NT2/D1 (cell line): ENCODE results near the gene ALOX12B.

Source experiments
- DNase-seq: peaks from one replicate; pipeline ENCODE4 v3.0.0-alpha.2; 2011; ENCODE audit warnings: low read depth, low spot score
- H3K27me3 ChIP-seq: 2 replicates; pipeline ENCODE4 v1.6.0; 2011; ENCODE audit warnings: mild to moderate bottlenecking; ENCODE audit not compliant: insufficient read length, insufficient read depth
- H3K36me3 ChIP-seq: 2 replicates; pipeline ENCODE4 v1.6.1; 2011; ENCODE audit warnings: mild to moderate bottlenecking, low read length, mixed read lengths; ENCODE audit not compliant: insufficient read depth, insufficient read length
- H3K4me1 ChIP-seq: 2 replicates; pipeline ENCODE4 v1.5.1; 2011; ENCODE audit not compliant: insufficient read depth, insufficient read length
- H3K4me3 ChIP-seq: 2 replicates; pipeline ENCODE4 v1.5.1; 2011; ENCODE audit warnings: low read depth; ENCODE audit not compliant: insufficient read length
- H3K9ac ChIP-seq: 2 replicates; pipeline ENCODE4 v1.6.0; 2011; ENCODE audit warnings: low read depth; ENCODE audit not compliant: insufficient read length
- H3K9me3 ChIP-seq: 2 replicates; pipeline ENCODE4 v1.5.1; 2011; ENCODE audit warnings: mild to moderate bottlenecking, low read length; ENCODE audit not compliant: insufficient read depth
- SUZ12 ChIP-seq: IDR thresholded peaks from 2 replicates; pipeline ENCODE4 v1.6.1; 2011; ENCODE audit not compliant: insufficient read length, insufficient read depth; ENCODE audit errors: extremely low read depth
- YY1 ChIP-seq: IDR thresholded peaks from 2 replicates; pipeline ENCODE4 v1.6.1; 2011; ENCODE audit not compliant: insufficient read length, insufficient read depth
- ZNF274 ChIP-seq: IDR thresholded peaks from 2 replicates; pipeline ENCODE4 v1.6.1; 2011; ENCODE audit warnings: mild to moderate bottlenecking, low read depth, low read length

Gene ALOX12B

DNA sequence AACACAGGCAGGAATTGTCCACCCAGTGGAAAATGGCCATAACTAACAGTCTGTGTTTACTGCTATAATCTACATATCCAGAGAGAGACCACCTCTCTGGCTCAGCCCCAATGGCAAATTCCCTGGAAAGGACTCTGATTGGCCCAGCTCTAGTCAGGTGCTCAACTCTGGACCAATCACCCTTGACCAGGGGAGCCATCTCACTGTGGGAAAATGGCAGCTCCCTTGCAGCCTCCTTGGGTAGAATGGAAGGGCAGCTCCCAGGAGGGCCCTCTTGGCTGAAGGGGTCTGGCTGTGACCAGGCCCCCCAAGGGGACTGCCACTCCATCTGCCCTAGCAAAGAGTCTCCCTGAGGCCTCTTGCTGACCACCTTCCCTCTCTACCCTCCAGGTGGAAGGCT is 45.5 kb downstream of the ALOX12B start:
- H3K4me3 ChIP-seq: no peak overlapping the region
- TF ChIP-seq ZNF274 (no peak), YY1 (no peak)
- DNase-seq: no peak

DNA sequence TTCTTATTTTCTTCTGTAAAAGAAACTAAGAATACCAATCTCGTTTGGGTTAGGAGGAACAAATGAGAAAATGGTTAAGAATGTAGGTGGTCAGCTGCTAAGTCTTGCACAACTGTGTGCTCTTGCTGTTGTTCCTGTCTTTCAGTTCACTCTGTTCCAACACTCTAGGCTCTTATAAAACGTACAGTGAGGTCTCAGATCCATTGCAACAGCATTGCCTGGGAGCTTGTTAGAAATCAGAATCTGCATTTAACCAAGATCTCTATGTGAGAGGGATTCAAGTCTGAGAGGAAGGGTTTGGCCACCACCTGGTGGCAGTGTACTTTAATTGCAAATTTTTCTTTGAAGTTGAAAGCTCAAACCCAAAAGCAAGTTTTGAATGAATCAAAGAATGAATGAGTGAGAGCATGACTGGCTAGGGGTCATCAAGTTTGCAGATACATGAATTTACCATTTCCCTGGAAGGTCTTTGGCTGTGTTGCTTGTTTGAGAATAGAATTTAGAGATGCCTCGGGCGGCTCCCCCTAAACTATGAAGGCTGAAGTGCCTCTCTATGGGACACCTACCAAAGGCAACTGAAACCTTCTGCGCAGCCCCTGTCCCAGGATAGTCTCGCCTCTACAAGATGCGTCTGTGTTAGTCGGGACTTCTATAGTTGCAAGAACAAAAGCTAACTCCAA is 46.1 kb downstream of the ALOX12B start:
- peak; percentile 23 for DNase-seq
- Histone ChIP-seq H3K4me1 (no peaks in the 10 kb centered on the region), H3K27me3 (peaks cover 4% of the 10 kb centered on the region), H3K9me3 (no peaks in the 10 kb centered on the region), H3K36me3 (no peaks in the 10 kb centered on the region), H3K4me3 (no peak overlapping the region), H3K9ac (no peak overlapping the region)
- no peak for TF ChIP-seq ZNF274
- TF ChIP-seq SUZ12: no peak
- TF ChIP-seq YY1: no peak

More for the DNA sequence above, 45.5 kb downstream of the ALOX12B start:
- H3K36me3 ChIP-seq: no peaks in the 10 kb centered on the region
- H3K27me3 ChIP-seq: peaks cover 4% of the 10 kb centered on the region
- no peaks in the 10 kb centered on the region for H3K9me3 ChIP-seq
- no peak overlapping the region for H3K9ac ChIP-seq
- no peaks in the 10 kb centered on the region for H3K4me1 ChIP-seq

DNA sequence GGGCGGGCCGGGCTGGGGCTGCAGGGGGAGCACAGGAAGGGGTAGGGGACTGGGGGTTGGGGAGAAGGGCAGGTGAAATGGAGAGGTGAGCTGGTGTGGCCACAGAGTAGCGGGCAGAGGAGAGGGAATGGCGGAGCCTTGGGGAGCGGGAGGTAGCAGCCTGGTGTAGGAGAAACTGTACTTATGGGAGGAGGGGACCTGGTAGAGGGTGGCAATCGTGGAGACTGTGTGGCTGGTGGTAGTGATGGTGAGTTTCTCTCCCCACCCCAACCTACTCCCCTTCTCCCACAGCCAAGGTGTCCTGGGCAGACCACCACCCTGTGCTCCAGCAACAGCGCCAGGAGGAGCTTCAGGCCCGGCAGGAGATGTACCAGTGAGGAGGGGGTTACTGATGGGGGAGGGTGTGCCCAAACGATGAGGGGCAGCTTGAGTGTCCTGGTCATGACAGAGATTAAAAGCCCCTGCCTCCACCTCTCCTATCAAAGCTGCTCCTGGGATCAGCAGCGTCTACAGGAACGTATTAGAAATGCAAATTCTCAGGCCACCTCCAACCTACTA is 47.8 kb downstream of the ALOX12B start:
- H3K27me3 ChIP-seq: no peaks in the 10 kb centered on the region
- no peaks in the 10 kb centered on the region for H3K4me1 ChIP-seq
- H3K4me3 ChIP-seq: no peak overlapping the region
- no peak for TF ChIP-seq SUZ12
- no peak for TF ChIP-seq ZNF274
- TF ChIP-seq YY1: no peak
- DNase-seq: no peak
- H3K9ac ChIP-seq: no peak overlapping the region
- H3K36me3 ChIP-seq: no peaks in the 10 kb centered on the region
- H3K9me3 ChIP-seq: no peaks in the 10 kb centered on the region

DNA sequence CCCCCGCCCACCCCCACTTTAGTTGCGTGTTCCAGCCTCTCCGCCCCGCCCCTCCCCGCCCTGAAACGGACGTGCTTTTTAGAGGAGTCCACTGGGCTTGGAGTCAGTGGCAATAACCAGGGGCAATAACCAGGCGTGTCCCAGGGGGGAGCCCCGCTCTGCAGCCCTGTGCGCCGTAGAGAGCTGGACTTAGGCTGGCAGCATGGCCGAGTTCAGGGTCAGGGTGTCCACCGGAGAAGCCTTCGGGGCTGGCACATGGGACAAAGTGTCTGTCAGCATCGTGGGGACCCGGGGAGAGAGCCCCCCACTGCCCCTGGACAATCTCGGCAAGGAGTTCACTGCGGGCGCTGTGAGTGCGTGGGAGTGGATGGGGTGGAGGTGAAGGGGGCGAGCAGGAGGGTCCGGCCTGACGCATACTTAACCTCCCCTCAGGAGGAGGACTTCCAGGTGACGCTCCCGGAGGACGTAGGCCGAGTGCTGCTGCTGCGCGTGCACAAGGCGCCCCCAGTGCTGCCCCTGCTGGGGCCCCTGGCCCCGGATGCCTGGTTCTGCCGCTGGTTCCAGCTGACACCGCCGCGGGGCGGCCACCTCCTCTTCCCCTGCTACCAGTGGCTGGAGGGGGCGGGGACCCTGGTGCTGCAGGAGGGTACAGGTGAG is 48.4 kb downstream of the ALOX12B start, which contains the start of gene ALOX15B:
Gene ALOX15B, plus strand, starts transcription at position 106 of the 657 bp plus-strand sequence. Its CDS starts 97 bp downstream, at position 203.
- TF ChIP-seq SUZ12 (no peak), YY1 (no peak), ZNF274 (no peak)
- no peak for DNase-seq
- Histone ChIP-seq H3K9ac (no peak within 1 kb of the TSS), H3K36me3 (no peaks in the 10 kb centered on the region), H3K4me3 (no peak within 1 kb of the TSS), H3K27me3 (no peaks in the 10 kb centered on the region), H3K9me3 (no peaks in the 10 kb centered on the region), H3K4me1 (no peaks in the 10 kb centered on the region)

DNA sequence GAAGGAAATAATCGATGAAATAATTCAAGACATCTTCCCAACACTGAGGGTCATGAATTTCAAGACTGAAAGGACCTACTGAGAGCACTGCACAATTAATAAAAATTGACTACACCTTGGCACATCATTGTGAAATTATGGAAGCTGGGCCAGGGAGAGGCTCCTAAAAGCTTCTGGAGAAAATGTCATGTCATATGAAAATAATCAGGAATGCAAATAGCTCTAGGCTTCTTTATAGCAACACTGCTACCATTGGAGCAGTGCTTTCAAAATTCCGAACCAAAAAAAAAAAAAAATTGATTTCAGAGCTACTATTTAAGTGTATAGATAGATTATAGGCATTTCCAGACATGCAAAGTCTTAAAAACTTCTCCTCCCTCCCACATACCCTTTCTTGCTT is 55.1 kb downstream of the ALOX12B start:
- Histone ChIP-seq H3K4me1 (no peaks in the 10 kb centered on the region), H3K9ac (no peak overlapping the region), H3K36me3 (no peaks in the 10 kb centered on the region), H3K9me3 (no peaks in the 10 kb centered on the region; the same call in 1 of the 2 replicates), H3K4me3 (no peak overlapping the region), H3K27me3 (no peaks in the 10 kb centered on the region)
- TF ChIP-seq SUZ12 (no peak), YY1 (no peak)
- no peak for DNase-seq

DNA sequence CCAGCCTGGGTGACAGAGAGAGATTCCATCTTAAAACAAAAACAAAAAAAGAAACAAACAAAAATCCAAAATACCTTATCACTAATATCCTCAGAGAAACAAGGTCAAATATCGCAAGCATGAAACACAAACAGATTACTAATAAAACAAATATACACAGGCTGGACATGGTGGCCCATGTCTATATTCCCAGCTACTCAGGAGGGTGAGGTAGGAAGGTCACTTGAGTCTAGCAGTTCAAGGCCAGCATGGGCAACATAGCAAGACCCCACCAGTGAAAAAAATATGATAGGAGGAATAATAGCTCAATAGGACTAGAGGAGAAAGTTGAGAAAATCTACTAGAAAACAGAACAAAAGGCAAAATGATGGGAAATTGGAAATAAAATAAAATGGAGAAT is 55.6 kb downstream of the ALOX12B start:
- H3K4me1 ChIP-seq: no peaks in the 10 kb centered on the region

DNA sequence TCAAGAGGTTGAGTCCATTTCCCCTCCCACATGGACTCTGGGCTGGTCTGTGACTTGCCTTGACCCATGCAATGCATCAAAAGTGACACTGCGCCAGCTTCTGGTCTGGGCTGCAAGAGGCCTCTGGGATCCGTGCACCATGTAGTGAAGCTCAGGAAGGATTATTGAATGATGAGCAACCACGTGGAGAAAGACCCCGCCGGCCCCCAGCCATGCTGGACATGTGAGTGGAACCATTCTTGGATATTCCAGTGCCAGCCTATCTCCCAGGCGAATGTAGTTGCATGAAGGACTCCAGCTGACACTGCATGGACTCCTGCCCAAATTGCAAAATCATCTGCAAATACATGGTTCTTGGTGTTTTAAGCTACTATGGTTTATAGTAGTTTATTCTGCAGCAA is 56.3 kb downstream of the ALOX12B start:
- H3K27me3 ChIP-seq: no peaks in the 10 kb centered on the region
- H3K4me1 ChIP-seq: no peaks in the 10 kb centered on the region
- no peaks in the 10 kb centered on the region; the same call in 1 of the 2 replicates for H3K9me3 ChIP-seq
- no peak for DNase-seq
- TF ChIP-seq SUZ12 (no peak), ZNF274 (no peak), YY1 (no peak)
- H3K4me3 ChIP-seq: no peak overlapping the region
- H3K36me3 ChIP-seq: no peaks in the 10 kb centered on the region
- no peak overlapping the region for H3K9ac ChIP-seq

More for the DNA sequence above, 55.6 kb downstream of the ALOX12B start:
- no peak overlapping the region for H3K4me3 ChIP-seq
- TF ChIP-seq YY1 (no peak), ZNF274 (no peak), SUZ12 (no peak)
- H3K27me3 ChIP-seq: no peaks in the 10 kb centered on the region
- no peaks in the 10 kb centered on the region; the same call in 1 of the 2 replicates for H3K9me3 ChIP-seq
- H3K36me3 ChIP-seq: no peaks in the 10 kb centered on the region
- no peak overlapping the region for H3K9ac ChIP-seq
- no peak for DNase-seq
